Neural progenitor cell (in vitro differentiated cells): ENCODE data around the gene KPNA4.

Source experiments
- EZH2 ChIP-seq: fragments of 200-600 bp; sonication (generic); IDR thresholded peaks from 2 replicates; pipeline ENCODE4 v1.6.1; 2017; ENCODE audit warnings: antibody characterized with exemption, mild to moderate bottlenecking, moderate library complexity
- EZH2phosphoT487 ChIP-seq: fragments of 200-600 bp; sonication (generic); IDR thresholded peaks from 2 replicates; pipeline ENCODE4 v1.6.1; 2017; ENCODE audit warnings: antibody characterized with exemption
- TF ChIP-seq, protein P1 (sequence below): fragments of 200-600 bp; sonication (generic); IDR thresholded peaks from 2 replicates; pipeline ENCODE4 v1.5.1; 2017; ENCODE audit warnings: antibody characterized with exemption, mild to moderate bottlenecking

DNA sequence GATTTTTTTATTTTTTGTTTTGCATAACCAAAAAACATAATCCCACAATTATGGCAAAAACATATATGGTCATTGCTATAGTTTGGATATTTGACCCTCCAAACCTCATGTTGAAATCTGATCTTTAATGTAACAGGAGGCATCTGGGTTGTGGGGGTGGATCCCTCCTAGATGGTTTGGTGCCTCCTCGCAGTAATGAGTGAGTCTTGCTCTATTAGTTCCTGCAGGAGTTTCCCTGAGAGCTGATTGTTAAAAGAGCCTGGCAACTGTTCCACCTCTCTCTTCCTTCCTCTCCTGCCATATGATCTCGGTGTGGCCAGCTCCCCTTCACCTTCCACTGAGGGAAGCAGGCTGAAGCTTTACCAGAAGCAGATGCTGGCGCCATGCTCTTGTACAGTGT, 82.6 kb downstream of the KPNA4 start:
- TF ChIP-seq EZH2: no peak
- TF ChIP-seq, protein P1, sequence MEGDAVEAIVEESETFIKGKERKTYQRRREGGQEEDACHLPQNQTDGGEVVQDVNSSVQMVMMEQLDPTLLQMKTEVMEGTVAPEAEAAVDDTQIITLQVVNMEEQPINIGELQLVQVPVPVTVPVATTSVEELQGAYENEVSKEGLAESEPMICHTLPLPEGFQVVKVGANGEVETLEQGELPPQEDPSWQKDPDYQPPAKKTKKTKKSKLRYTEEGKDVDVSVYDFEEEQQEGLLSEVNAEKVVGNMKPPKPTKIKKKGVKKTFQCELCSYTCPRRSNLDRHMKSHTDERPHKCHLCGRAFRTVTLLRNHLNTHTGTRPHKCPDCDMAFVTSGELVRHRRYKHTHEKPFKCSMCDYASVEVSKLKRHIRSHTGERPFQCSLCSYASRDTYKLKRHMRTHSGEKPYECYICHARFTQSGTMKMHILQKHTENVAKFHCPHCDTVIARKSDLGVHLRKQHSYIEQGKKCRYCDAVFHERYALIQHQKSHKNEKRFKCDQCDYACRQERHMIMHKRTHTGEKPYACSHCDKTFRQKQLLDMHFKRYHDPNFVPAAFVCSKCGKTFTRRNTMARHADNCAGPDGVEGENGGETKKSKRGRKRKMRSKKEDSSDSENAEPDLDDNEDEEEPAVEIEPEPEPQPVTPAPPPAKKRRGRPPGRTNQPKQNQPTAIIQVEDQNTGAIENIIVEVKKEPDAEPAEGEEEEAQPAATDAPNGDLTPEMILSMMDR: no peak
- TF ChIP-seq EZH2phosphoT487: no peak
